Effector memory CD4-positive, alpha-beta T cell (primary cell): Measurements from ENCODE around the gene NUTF2.

ENCODE experiments used
- DNase-seq, 3 donors: peaks; one replicate each; pipeline ENCODE4 v3.0.0-alpha.2; 2020
- H3K27ac ChIP-seq: 2 replicates; pipeline ENCODE4 v1.7.0; 2013; ENCODE audit warnings: mild to moderate bottlenecking, low read length, moderate library complexity; ENCODE audit not compliant: insufficient read depth, poor library complexity, severe bottlenecking
- H3K27me3 ChIP-seq: replicated peaks from 2 replicates; pipeline ENCODE4 v1.7.0; 2013; ENCODE audit warnings: mild to moderate bottlenecking, low read length; ENCODE audit not compliant: insufficient read depth, control insufficient read depth, poor library complexity, severe bottlenecking
- H3K36me3 ChIP-seq: 2 replicates; pipeline ENCODE4 v1.7.0; 2013; ENCODE audit warnings: mild to moderate bottlenecking, low read length, moderate library complexity; ENCODE audit not compliant: control insufficient read depth, insufficient read depth
- H3K4me1 ChIP-seq: 2 replicates; pipeline ENCODE4 v1.7.0; 2013; ENCODE audit warnings: low read length, mild to moderate bottlenecking; ENCODE audit not compliant: control insufficient read depth, insufficient read depth, poor library complexity, severe bottlenecking
- H3K4me3 ChIP-seq: 2 replicates; pipeline ENCODE4 v1.7.0; 2013; ENCODE audit warnings: low read length, low read depth, mild to moderate bottlenecking; ENCODE audit not compliant: insufficient read depth, poor library complexity, severe bottlenecking
- H3K9me3 ChIP-seq: 2 replicates; pipeline ENCODE4 v1.7.0; 2013; ENCODE audit warnings: mild to moderate bottlenecking, low read length, moderate library complexity; ENCODE audit not compliant: control insufficient read depth
- total RNA-seq, 3 donors: gene quantifications; one replicate each; lab custom pipeline; 2026; lab: John Stamatoyannopoulos, UW

NUTF2 gene
- total RNA-seq = 26.9 to 34.2 (median 31.2) reads per million in 3 donors

- Histone ChIP-seq H3K27ac (peak within 1 kb of the TSS; percentile 89), H3K4me1 (peaks cover 44% of the 10 kb centered on the region), H3K36me3 (no peaks in the 10 kb centered on the region)
Observed at GRCh38 chr16:67846320-67847063, at the start of gene NUTF2. NUTF2 (plus strand) TSS chr16:67846933; CDS start chr16:67865131, 18,198 bp downstream.

GRCh38 chr16:67800338-67800926 is 46.3 kb upstream of the NUTF2 start:
- Histone ChIP-seq H3K36me3 (no peaks in the 10 kb centered on the region), H3K27ac (no peak overlapping the region), H3K27me3 (no peaks in the 10 kb centered on the region), H3K4me3 (no peak overlapping the region), H3K4me1 (peaks cover 26% of the 10 kb centered on the region), H3K9me3 (no peaks in the 10 kb centered on the region)
- DNase-seq = no peak

More at GRCh38 chr16:67846320-67847063, at the start of gene NUTF2:
- Histone ChIP-seq H3K9me3 (no peaks in the 10 kb centered on the region), H3K27me3 (no peaks in the 10 kb centered on the region), H3K4me3 (peak within 1 kb of the TSS; percentile 90)
- peak; percentile 91 to 93 (median 91) for DNase-seq

- no peak overlapping the region for H3K4me3 ChIP-seq
- no peaks in the 10 kb centered on the region for H3K9me3 ChIP-seq
- DNase-seq = no peak
- no peaks in the 10 kb centered on the region for H3K36me3 ChIP-seq
- H3K4me1 ChIP-seq = peaks cover 32% of the 10 kb centered on the region
- H3K27me3 ChIP-seq = no peaks in the 10 kb centered on the region
- no peak overlapping the region for H3K27ac ChIP-seq
Observed at GRCh38 chr16:67801241-67801640, 45.5 kb upstream of the NUTF2 start.

- DNase-seq = no peak
- no peak overlapping the region for H3K4me3 ChIP-seq
- no peaks in the 10 kb centered on the region for H3K27me3 ChIP-seq
- H3K27ac ChIP-seq = no peak overlapping the region
- no peaks in the 10 kb centered on the region for H3K9me3 ChIP-seq
- no peaks in the 10 kb centered on the region for H3K36me3 ChIP-seq
- H3K4me1 ChIP-seq = peaks cover 32% of the 10 kb centered on the region
Observed at GRCh38 chr16:67801883-67802282, 44.9 kb upstream of the NUTF2 start.

- no peak for DNase-seq
- H3K4me3 ChIP-seq = no peak overlapping the region
- H3K4me1 ChIP-seq = peaks cover 36% of the 10 kb centered on the region
- H3K36me3 ChIP-seq = no peaks in the 10 kb centered on the region
- H3K9me3 ChIP-seq = no peaks in the 10 kb centered on the region
- no peaks in the 10 kb centered on the region for H3K27me3 ChIP-seq
- H3K27ac ChIP-seq = no peak overlapping the region
Observed at GRCh38 chr16:67803894-67804293, 42.8 kb upstream of the NUTF2 start.

- H3K9me3 ChIP-seq = no peaks in the 10 kb centered on the region
- peak overlapping the region; percentile 98 for H3K4me3 ChIP-seq
- no peaks in the 10 kb centered on the region for H3K27me3 ChIP-seq
- no peaks in the 10 kb centered on the region for H3K36me3 ChIP-seq
- no peak for DNase-seq
- H3K27ac ChIP-seq = no peak overlapping the region
- peaks cover 36% of the 10 kb centered on the region for H3K4me1 ChIP-seq
Observed at GRCh38 chr16:67804853-67805542, 41.7 kb upstream of the NUTF2 start.

GRCh38 chr16:67805718-67806427 is 40.9 kb upstream of the NUTF2 start:
- Histone ChIP-seq H3K4me3 (peak overlapping the region; percentile 98), H3K4me1 (peaks cover 36% of the 10 kb centered on the region), H3K36me3 (no peaks in the 10 kb centered on the region), H3K27me3 (no peaks in the 10 kb centered on the region), H3K9me3 (no peaks in the 10 kb centered on the region), H3K27ac (peak overlapping the region; percentile 68)
- no peak for DNase-seq

GRCh38 chr16:67806428-67807147 is 40.1 kb upstream of the NUTF2 start, which contains the start of the genes RANBP10 and TSNAXIP1:
RANBP10 (minus strand) TSS chr16:67806560; CDS start chr16:67806536, 24 bp downstream.
TSNAXIP1 (plus strand) TSS chr16:67806889; CDS start chr16:67807150, 261 bp downstream.
- peak; percentile 93 to 96 (median 96) for DNase-seq
- Histone ChIP-seq H3K36me3 (no peaks in the 10 kb centered on the region), H3K4me3 (peak within 1 kb of the TSS; percentile 98), H3K27me3 (no peaks in the 10 kb centered on the region), H3K9me3 (no peaks in the 10 kb centered on the region), H3K27ac (peak within 1 kb of the TSS; percentile 68), H3K4me1 (peaks cover 29% of the 10 kb centered on the region)

GRCh38 chr16:67807148-67807682 is 39.5 kb upstream of the NUTF2 start:
- no peak for DNase-seq
- Histone ChIP-seq H3K36me3 (no peaks in the 10 kb centered on the region), H3K27me3 (no peaks in the 10 kb centered on the region), H3K4me3 (peak overlapping the region; percentile 98), H3K9me3 (no peaks in the 10 kb centered on the region), H3K4me1 (peaks cover 24% of the 10 kb centered on the region), H3K27ac (peak overlapping the region; percentile 68)
